Neural crest cell (in vitro differentiated cells): ENCODE measurements around the gene SENP3. TPM values are rescaled to one million over a fixed set of nuclear protein-coding genes. Genes with fewer than 3 reads are reported as not detected.

ENCODE experiments used
- DNase-seq: peaks from one replicate; pipeline ENCODE4 v3.0.0; 2021; ENCODE audit warnings: low read depth, mixed read lengths, low spot score
- H3K27ac Mint-ChIP-seq: one replicate; pipeline ENCODE4 v1.8.0; 2021; ENCODE audit warnings: mild to moderate bottlenecking, mixed read lengths; ENCODE audit not compliant: unreplicated experiment
- H3K27me3 Mint-ChIP-seq: 2 replicates; pipeline ENCODE4 v1.8.0; 2021; ENCODE audit warnings: low read depth, mild to moderate bottlenecking, mixed read lengths
- H3K36me3 Mint-ChIP-seq: 2 replicates; pipeline ENCODE4 v1.8.0; 2021; ENCODE audit warnings: low read depth, mild to moderate bottlenecking, mixed read lengths
- H3K4me1 Mint-ChIP-seq: 2 replicates; pipeline ENCODE4 v1.8.0; 2021; ENCODE audit warnings: mixed read lengths
- H3K4me3 Mint-ChIP-seq: one replicate; pipeline ENCODE4 v1.8.0; 2021; ENCODE audit warnings: mild to moderate bottlenecking, mixed read lengths
- H3K9me3 Mint-ChIP-seq: 2 replicates; pipeline ENCODE4 v1.8.0; 2021; ENCODE audit warnings: mixed read lengths
- CTCF ChIP-seq: fragments of 200-600 bp; sonication (generic); conservative IDR thresholded peaks from 2 replicates; pipeline ENCODE4 v1.5.0; 2021; ENCODE audit warnings: antibody characterized with exemption, mild to moderate bottlenecking
- total RNA-seq: library from RNA; stranded (reverse); gene quantifications from 2 replicates; pipeline ENCODE4 v1.2.1, GENCODE V29; 2021

Gene SENP3
- total RNA-seq, 1 donor from 2014 or later, result 83.7 TPM

- DNase-seq, result no peak
- Mint-ChIP-seq H3K4me3 (peak overlapping the region; percentile 84), H3K9me3 (no peaks in the 10 kb centered on the region), H3K27ac (peak overlapping the region; percentile 2), H3K27me3 (peaks cover 46% of the 10 kb centered on the region), H3K4me1 (peaks cover 72% of the 10 kb centered on the region), H3K36me3 (peaks cover 57% of the 10 kb centered on the region)
- no peak for TF ChIP-seq CTCF
Measured at GRCh38 chr17:7579834-7580603, 18.3 kb downstream of the SENP3 start.

GRCh38 chr17:7580604-7581575, 19.2 kb downstream of the SENP3 start:
- Mint-ChIP-seq H3K36me3 (peaks cover 52% of the 10 kb centered on the region), H3K4me1 (peaks cover 67% of the 10 kb centered on the region), H3K4me3 (peak overlapping the region; percentile 84), H3K27me3 (peaks cover 43% of the 10 kb centered on the region), H3K9me3 (no peaks in the 10 kb centered on the region), H3K27ac (peak overlapping the region; percentile 90)
- no peak for TF ChIP-seq CTCF
- DNase-seq, result no peak

GRCh38 chr17:7582396-7583252, 20.9 kb downstream of the SENP3 start:
- Mint-ChIP-seq H3K36me3 (peaks cover 37% of the 10 kb centered on the region), H3K27ac (peak overlapping the region; percentile 100), H3K4me1 (peaks cover 54% of the 10 kb centered on the region), H3K4me3 (peak overlapping the region; percentile 84), H3K27me3 (peaks cover 35% of the 10 kb centered on the region), H3K9me3 (no peaks in the 10 kb centered on the region)
- no peak for TF ChIP-seq CTCF
- DNase-seq, result no peak

- Mint-ChIP-seq H3K27me3 (peaks cover 30% of the 10 kb centered on the region), H3K4me1 (peaks cover 47% of the 10 kb centered on the region), H3K36me3 (peaks cover 31% of the 10 kb centered on the region), H3K4me3 (peak within 1 kb of the TSS; percentile 99), H3K9me3 (no peaks in the 10 kb centered on the region), H3K27ac (peak within 1 kb of the TSS; percentile 100)
- no peak for TF ChIP-seq CTCF
- DNase-seq, result peak; percentile 92
Measured at GRCh38 chr17:7583253-7584109, 21.8 kb downstream of the SENP3 start, which contains the start of gene MPDU1. MPDU1 (plus strand) TSS chr17:7583852; CDS start chr17:7583863, 11 bp downstream.
